HG03378 (cell line): Measurements from ENCODE around the gene CLDN20.

Experiments
- ATAC-seq: cut with Tn5 transposase; IDR thresholded peaks from one replicate; pipeline ENCODE4 v1.9.1; 2021; ENCODE audit warnings: mild to moderate bottlenecking, moderate library complexity; ENCODE audit not compliant: unreplicated experiment

Gene CLDN20

GRCh38 chr6:155244434-155244833 is 19.4 kb upstream of the CLDN20 start:
- no peak for ATAC-seq

- no peak for ATAC-seq
These were observed 18.6 kb upstream of the CLDN20 start for GRCh38 chr6:155245193-155245592.

GRCh38 chr6:155245831-155246230 is 18.0 kb upstream of the CLDN20 start:
- ATAC-seq: no peak

- ATAC-seq: no peak
These were observed 17.0 kb upstream of the CLDN20 start for GRCh38 chr6:155246825-155247224.

- no peak for ATAC-seq
These were observed 16.2 kb upstream of the CLDN20 start for GRCh38 chr6:155247618-155248007.

- no peak for ATAC-seq
These were observed 15.5 kb upstream of the CLDN20 start for GRCh38 chr6:155248008-155249001.

GRCh38 chr6:155250701-155251381 is 13.0 kb upstream of the CLDN20 start:
- no peak for ATAC-seq

- ATAC-seq: no peak
These were observed 11.2 kb upstream of the CLDN20 start for GRCh38 chr6:155252581-155252980.

- no peak for ATAC-seq
These were observed 10.5 kb upstream of the CLDN20 start for GRCh38 chr6:155253337-155253736.

GRCh38 chr6:155254139-155254538 is 9.7 kb upstream of the CLDN20 start:
- no peak for ATAC-seq

GRCh38 chr6:155256122-155256795 is 7.6 kb upstream of the CLDN20 start:
- ATAC-seq: no peak

GRCh38 chr6:155257796-155258195 is 6.0 kb upstream of the CLDN20 start:
- ATAC-seq: no peak

- no peak for ATAC-seq
These were observed 4.6 kb upstream of the CLDN20 start for GRCh38 chr6:155259204-155259603.

GRCh38 chr6:155259897-155260296 is 3.9 kb upstream of the CLDN20 start:
- no peak for ATAC-seq

GRCh38 chr6:155260686-155261085 is 3.1 kb upstream of the CLDN20 start:
- no peak for ATAC-seq

GRCh38 chr6:155261111-155261900 is 2.5 kb upstream of the CLDN20 start:
- no peak for ATAC-seq

- ATAC-seq: no peak
These were observed 1.2 kb upstream of the CLDN20 start for GRCh38 chr6:155262655-155263054.

- ATAC-seq: no peak
These were observed 994 bp downstream of the CLDN20 start for GRCh38 chr6:155264693-155265320.

GRCh38 chr6:155265843-155266535 is 2.2 kb downstream of the CLDN20 start:
- ATAC-seq: no peak

- no peak for ATAC-seq
These were observed 3.6 kb downstream of the CLDN20 start for GRCh38 chr6:155267411-155267810.
